Smooth muscle cell (in vitro differentiated cells): Measurements from ENCODE around the gene MBIP. TPM values are rescaled to one million over a fixed set of nuclear protein-coding genes. Genes with fewer than 3 reads are reported as not detected.

ENCODE experiments used
- DNase-seq: peaks from one replicate; lab custom pipeline; 2025; ENCODE audit not compliant: unreplicated experiment; lab: John Stamatoyannopoulos, UW
- H2AFZ ChIP-seq: fragments of 200-600 bp; sonication (generic); 2 replicates; pipeline ENCODE4 v1.6.0; 2016; ENCODE audit warnings: antibody characterized with exemption, low read depth, mild to moderate bottlenecking
- H3F3A ChIP-seq: fragments of 200-600 bp; sonication (generic); 2 replicates; pipeline ENCODE4 v1.6.0; 2017; ENCODE audit warnings: antibody characterized with exemption, low read depth
- H3K27ac ChIP-seq: fragments of 200-600 bp; sonication (generic); 2 replicates; pipeline ENCODE4 v1.5.1; 2016; ENCODE audit warnings: low read depth, mild to moderate bottlenecking
- H3K27me3 ChIP-seq: fragments of 200-600 bp; sonication (generic); 2 replicates; pipeline ENCODE4 v1.6.1; 2016; ENCODE audit warnings: low read depth, mild to moderate bottlenecking
- H3K36me3 ChIP-seq: fragments of 200-600 bp; sonication (generic); 2 replicates; pipeline ENCODE4 v1.5.1; 2016; ENCODE audit warnings: low read depth
- H3K4me1 ChIP-seq: fragments of 200-600 bp; sonication (generic); 2 replicates; pipeline ENCODE4 v1.5.1; 2016; ENCODE audit warnings: low read depth
- H3K4me2 ChIP-seq: fragments of 200-600 bp; sonication (generic); 2 replicates; pipeline ENCODE4 v1.6.0; 2016; ENCODE audit warnings: mild to moderate bottlenecking
- H3K4me3 ChIP-seq: fragments of 200-600 bp; sonication (generic); 2 replicates; pipeline ENCODE4 v1.5.1; 2016; ENCODE audit warnings: mild to moderate bottlenecking
- H3K79me2 ChIP-seq: fragments of 200-600 bp; sonication (generic); 2 replicates; pipeline ENCODE4 v1.6.0; 2016; ENCODE audit warnings: low read depth, mild to moderate bottlenecking
- H3K9ac ChIP-seq: fragments of 200-600 bp; sonication (generic); 2 replicates; pipeline ENCODE4 v1.6.0; 2016; ENCODE audit warnings: low read depth
- H3K9me3 ChIP-seq: fragments of 200-600 bp; sonication (generic); replicated peaks from 2 replicates; pipeline ENCODE4 v1.5.1; 2016; ENCODE audit warnings: low read depth
- H4K20me1 ChIP-seq: fragments of 200-600 bp; sonication (generic); 2 replicates; pipeline ENCODE4 v1.6.0; 2016; ENCODE audit warnings: low read depth
- WGBS: methylation state at CpG from one replicate; pipeline ENCODE4 v1.1.7; 2016; ENCODE audit warnings: low lambda C conversion rate; 5-methylcytosine and 5-hydroxymethylcytosine counted together
- polyA plus RNA-seq: library from polyadenylated mRNA; unstranded; fragments of >200 nt; fragmentation: Nextera tagmentation; extraction: Ambion mirVana; gene quantifications from 2 replicates; pipeline ENCODE4 v1.2.1, GENCODE V29; 2016
- total RNA-seq: library from RNA; depleted of rRNA; stranded (reverse); fragments of >200 nt; gene quantifications from 2 replicates; pipeline ENCODE4 v1.2.3, GENCODE V29; 2014
- TF ChIP-seq, protein P1 (sequence below): fragments of 200-600 bp; sonication (generic); IDR thresholded peaks from 2 replicates; pipeline ENCODE4 v1.5.1; 2017; ENCODE audit warnings: borderline replicate concordance, mild to moderate bottlenecking, antibody characterized with exemption; ENCODE audit not compliant: insufficient read depth, poor library complexity, severe bottlenecking

Gene MBIP
- total and polyA plus RNA-seq, 2 experiments from 2014 or later: 27.2 to 46.0 TPM

DNA sequence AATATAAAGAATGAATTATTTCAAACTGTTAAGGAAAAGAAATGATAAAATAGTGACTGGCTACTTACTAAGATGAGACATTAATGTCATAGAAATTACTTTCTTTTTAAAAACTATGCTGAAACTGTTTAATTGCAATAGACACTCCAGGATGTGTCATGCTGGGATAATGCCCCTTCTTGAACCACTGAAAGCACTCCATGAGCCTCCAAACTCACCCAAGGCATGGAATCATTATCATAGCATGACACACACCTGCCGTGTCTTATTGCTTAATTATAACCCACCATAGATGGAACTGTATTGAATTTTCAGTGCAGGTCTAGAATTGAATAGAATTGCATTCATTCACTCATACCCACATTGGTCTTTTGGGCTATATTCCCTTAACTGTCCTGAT is 4.3 kb downstream of the MBIP start:
- H3K79me2 ChIP-seq: peaks cover 64% of the 10 kb centered on the region
- H3K4me3 ChIP-seq: no peak overlapping the region

DNA sequence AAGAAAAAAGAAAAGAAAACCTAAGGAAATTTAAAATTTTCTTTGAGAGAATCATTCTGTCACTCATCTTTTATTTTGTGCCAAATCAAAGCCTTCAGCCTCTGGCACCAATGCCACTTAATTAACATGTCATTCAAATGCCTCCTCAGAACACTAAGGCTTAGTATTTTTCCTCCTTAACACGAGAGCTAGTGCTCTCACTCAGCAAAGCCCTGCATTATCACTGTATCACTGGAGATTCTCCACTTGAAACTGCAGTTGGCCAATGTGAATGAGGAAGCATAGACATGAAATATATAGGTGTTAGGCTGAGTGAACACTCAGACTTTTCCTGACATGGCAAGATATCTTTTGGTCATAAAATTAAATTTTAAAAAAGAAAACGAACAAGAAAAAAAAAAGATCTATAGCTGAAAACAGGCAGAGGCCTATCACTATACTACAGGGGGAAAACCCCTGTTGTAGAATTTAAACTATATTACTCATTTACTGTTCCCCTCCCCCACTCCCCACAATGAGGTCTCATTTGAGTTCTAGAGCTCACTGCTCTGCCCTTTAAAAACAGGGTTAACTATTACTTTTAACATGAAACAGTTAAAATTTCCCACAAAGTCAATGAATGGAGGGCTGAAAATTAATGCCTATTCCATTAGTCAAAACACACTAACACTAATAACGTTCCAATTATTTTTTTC is 5.1 kb downstream of the MBIP start:
- Histone ChIP-seq H3K79me2 (peaks cover 66% of the 10 kb centered on the region), H3F3A (no peaks in the 10 kb centered on the region)
- WGBS: 76% methylated on average over 3 of the region's 3 CpGs

More for the DNA sequence above, 4.3 kb downstream of the MBIP start:
- TF ChIP-seq, protein P1, sequence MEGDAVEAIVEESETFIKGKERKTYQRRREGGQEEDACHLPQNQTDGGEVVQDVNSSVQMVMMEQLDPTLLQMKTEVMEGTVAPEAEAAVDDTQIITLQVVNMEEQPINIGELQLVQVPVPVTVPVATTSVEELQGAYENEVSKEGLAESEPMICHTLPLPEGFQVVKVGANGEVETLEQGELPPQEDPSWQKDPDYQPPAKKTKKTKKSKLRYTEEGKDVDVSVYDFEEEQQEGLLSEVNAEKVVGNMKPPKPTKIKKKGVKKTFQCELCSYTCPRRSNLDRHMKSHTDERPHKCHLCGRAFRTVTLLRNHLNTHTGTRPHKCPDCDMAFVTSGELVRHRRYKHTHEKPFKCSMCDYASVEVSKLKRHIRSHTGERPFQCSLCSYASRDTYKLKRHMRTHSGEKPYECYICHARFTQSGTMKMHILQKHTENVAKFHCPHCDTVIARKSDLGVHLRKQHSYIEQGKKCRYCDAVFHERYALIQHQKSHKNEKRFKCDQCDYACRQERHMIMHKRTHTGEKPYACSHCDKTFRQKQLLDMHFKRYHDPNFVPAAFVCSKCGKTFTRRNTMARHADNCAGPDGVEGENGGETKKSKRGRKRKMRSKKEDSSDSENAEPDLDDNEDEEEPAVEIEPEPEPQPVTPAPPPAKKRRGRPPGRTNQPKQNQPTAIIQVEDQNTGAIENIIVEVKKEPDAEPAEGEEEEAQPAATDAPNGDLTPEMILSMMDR: no peak
- H2AFZ ChIP-seq: no peak overlapping the region
- no peaks in the 10 kb centered on the region for H3F3A ChIP-seq
- 91% methylated on average over 1 of the region's 1 CpG for WGBS
- no peak overlapping the region for H3K9ac ChIP-seq
- DNase-seq: no peak
- peaks cover 68% of the 10 kb centered on the region for H4K20me1 ChIP-seq
- peaks cover 5% of the 10 kb centered on the region for H3K36me3 ChIP-seq
- no peaks in the 10 kb centered on the region for H3K9me3 ChIP-seq
- peaks cover under 1% of the 10 kb centered on the region for H3K27me3 ChIP-seq
- peaks cover 61% of the 10 kb centered on the region for H3K4me1 ChIP-seq
- H3K27ac ChIP-seq: no peak overlapping the region
- H3K4me2 ChIP-seq: no peak overlapping the region

DNA sequence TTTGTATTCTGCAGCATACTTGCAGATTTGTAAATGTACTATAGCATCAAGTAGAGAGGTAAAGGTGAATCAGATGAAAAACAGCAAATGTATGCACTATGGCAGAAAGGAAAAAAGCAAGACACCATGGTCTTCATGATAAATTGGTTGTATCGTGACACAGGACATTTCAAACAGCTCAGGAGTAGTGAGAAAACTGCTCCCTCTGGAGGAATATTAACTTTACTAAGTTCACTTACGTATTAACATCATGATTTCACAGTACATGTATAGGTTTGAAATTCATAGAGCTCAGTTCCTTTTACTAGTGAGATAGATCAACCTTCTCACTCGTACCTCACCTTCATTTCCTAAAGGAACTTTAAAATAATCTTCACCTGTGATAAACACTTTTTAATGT is 6.5 kb downstream of the MBIP start:
- WGBS: 96% methylated on average over 3 of the region's 3 CpGs
- DNase-seq: no peak

More for the DNA sequence above, 5.1 kb downstream of the MBIP start:
- Histone ChIP-seq H3K4me2 (no peak overlapping the region), H3K9me3 (no peaks in the 10 kb centered on the region), H3K4me1 (peaks cover 61% of the 10 kb centered on the region), H4K20me1 (peaks cover 68% of the 10 kb centered on the region), H2AFZ (no peak overlapping the region), H3K4me3 (no peak overlapping the region), H3K9ac (no peak overlapping the region), H3K36me3 (peaks cover 5% of the 10 kb centered on the region), H3K27ac (no peak overlapping the region), H3K27me3 (no peaks in the 10 kb centered on the region)
- TF ChIP-seq, protein P1: no peak
- DNase-seq: no peak

More for the DNA sequence above, 6.5 kb downstream of the MBIP start:
- Histone ChIP-seq H3K4me1 (peaks cover 55% of the 10 kb centered on the region), H3F3A (no peaks in the 10 kb centered on the region), H2AFZ (no peak overlapping the region), H3K27ac (no peak overlapping the region), H3K4me2 (no peak overlapping the region), H3K36me3 (peaks cover 5% of the 10 kb centered on the region), H3K4me3 (no peak overlapping the region), H3K9ac (no peak overlapping the region), H3K9me3 (no peaks in the 10 kb centered on the region), H4K20me1 (peaks cover 64% of the 10 kb centered on the region), H3K27me3 (no peaks in the 10 kb centered on the region), H3K79me2 (peaks cover 55% of the 10 kb centered on the region)
- TF ChIP-seq, protein P1: no peak
